Esophagus muscularis mucosa (tissue), 4 donors: ENCODE data around the gene NT5DC3.

ENCODE experiments used
- CTCF ChIP-seq, 3 experiments: fragments of 200-600 bp in 2 of 3; fragments of 450-650 bp in 1 of 3; sonication (generic) in 2 of 3; IDR thresholded peaks; one replicate each; pipeline ENCODE4 v1.5.1; 2017 to 2019; ENCODE audit warnings: antibody characterized with exemption in 3 of 3, mild to moderate bottlenecking in 2 of 3, moderate library complexity in 1 of 3
- EP300 ChIP-seq: sonication (generic); formaldehyde crosslinking; IDR thresholded peaks from one replicate; pipeline ENCODE4 v1.6.1; 2017; ENCODE audit warnings: antibody characterized with exemption
- POLR2AphosphoS5 ChIP-seq, 2 donors: sonication (generic); formaldehyde crosslinking; IDR thresholded peaks; one replicate each; pipeline ENCODE4 v1.6.1; 2017; ENCODE audit warnings: antibody characterized with exemption in 2 of 2

GRCh38 chr12:103830730-103831320 is 10.2 kb downstream of the NT5DC3 start:
- TF ChIP-seq CTCF (IDR thresholded peaks at IDR 0.05) (no peak), POLR2AphosphoS5 (IDR thresholded peaks at IDR 0.05) (peak in 1 of 2 donors; percentile 44), EP300 (no peak)
